HG02938 (cell line): Measurements from ENCODE around the gene FXYD7.
"Not testable (repeated sequence)": the region's sequence is repeated elsewhere in the genome, so short reads cannot be mapped to it uniquely, and the experiment has no call there.

Experiments
- ATAC-seq: cut with Tn5 transposase; IDR thresholded peaks from one replicate; pipeline ENCODE4 v1.9.1; 2021; ENCODE audit warnings: mild to moderate bottlenecking, moderate library complexity; ENCODE audit not compliant: unreplicated experiment

Gene FXYD7

DNA sequence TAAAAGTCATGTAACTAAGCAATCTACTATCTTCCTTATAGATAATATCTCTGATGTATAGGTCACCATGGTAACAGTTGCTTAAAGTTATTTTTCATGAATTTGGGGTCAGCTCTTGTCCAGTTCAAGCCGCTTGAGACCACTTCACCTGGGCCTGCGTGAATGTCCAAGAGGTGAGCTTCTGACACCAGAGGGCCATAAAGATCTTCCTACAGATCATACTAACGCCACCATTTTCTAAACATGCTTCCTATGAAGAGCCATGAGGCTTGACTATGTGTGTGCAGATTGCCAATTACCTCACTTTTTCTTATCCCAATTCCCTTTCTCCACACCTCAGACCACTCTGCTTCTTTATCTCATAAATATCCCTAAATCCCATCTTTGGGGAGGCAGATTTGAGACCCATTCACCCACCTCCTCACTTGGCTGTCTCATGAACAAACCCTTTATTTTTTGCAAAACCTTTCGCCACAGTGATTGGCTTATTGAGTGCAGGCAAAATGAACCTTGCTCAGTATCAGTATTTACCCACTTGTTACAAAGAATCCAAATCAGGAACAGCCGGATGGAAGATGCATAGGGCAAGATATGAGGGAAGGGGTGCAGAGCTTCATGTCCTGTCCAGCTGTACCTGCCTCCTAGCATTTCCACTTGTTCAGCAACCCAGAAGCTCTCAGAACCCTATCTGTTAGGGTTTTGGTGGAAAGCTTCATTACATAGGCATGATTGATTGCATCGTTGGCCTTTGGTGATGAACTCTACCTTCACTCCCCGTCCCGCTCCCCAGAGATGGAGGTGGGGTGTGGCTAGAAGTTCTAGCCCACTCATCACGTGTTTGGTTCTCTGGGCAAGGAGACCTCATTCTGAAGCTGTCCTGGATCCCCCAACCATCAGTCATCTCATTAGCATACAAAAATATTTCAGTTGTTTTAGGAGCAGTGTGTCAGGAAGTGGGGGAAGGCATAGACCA, 51.2 kb downstream of the FXYD7 start:
- no peak for ATAC-seq

DNA sequence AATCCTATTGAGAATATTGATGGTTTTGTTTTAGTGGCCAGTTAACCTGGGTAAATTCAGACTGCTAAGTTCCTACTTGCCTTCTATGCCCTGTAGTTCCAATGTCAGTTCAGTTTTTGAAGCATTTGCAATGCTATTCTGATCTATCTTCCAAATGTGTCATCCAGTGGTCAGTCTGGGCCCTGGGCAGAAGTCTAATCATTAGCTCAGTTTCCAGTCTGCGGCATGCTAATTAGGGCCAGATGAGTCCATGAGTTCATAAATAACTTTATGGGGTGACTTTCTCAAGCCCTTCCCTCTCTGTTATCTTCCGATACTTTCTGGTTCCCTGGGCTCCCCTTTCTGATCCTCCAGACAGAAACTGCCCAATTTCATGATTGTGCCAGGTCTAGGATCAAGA, 52.8 kb downstream of the FXYD7 start:
- no peak for ATAC-seq

DNA sequence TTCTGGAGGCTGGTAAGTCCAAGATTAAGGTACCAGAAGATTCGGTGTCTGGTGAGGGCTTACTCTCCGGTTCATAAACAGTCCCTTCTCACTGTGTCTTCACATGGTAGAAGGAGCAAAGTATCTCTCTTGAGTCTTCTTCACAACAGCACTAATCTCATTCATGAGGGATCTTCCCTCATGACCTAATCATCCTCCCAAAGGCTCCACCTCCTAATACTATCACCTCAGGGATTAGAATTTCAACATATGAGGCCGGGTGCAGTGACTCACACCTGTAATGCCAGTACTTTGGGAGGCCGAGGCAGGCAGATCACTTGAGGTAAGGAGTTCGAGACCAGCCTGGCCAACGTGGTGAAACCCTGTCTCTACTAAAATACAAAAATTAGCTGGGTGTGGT, 53.8 kb downstream of the FXYD7 start:
- not testable (repeated sequence) for ATAC-seq

DNA sequence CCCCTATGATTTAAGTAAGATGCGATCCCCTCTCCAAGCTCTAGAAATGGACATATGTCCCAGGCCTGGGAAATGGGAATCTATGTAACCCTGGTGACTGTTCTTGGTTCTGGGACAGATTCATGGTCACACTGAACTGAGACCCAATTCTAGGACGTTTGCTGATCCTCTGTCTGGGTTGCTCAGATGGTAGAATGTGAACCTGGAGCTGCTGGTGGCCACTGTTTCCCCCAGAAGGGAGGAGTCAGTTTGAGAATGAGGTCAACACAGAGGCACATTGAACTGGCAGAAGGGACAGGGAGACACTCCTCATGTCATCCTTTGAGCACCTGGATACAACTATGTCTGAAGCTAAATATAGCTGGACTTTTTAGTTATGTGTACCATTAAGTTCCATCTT, 56.4 kb downstream of the FXYD7 start:
- ATAC-seq, result no peak

DNA sequence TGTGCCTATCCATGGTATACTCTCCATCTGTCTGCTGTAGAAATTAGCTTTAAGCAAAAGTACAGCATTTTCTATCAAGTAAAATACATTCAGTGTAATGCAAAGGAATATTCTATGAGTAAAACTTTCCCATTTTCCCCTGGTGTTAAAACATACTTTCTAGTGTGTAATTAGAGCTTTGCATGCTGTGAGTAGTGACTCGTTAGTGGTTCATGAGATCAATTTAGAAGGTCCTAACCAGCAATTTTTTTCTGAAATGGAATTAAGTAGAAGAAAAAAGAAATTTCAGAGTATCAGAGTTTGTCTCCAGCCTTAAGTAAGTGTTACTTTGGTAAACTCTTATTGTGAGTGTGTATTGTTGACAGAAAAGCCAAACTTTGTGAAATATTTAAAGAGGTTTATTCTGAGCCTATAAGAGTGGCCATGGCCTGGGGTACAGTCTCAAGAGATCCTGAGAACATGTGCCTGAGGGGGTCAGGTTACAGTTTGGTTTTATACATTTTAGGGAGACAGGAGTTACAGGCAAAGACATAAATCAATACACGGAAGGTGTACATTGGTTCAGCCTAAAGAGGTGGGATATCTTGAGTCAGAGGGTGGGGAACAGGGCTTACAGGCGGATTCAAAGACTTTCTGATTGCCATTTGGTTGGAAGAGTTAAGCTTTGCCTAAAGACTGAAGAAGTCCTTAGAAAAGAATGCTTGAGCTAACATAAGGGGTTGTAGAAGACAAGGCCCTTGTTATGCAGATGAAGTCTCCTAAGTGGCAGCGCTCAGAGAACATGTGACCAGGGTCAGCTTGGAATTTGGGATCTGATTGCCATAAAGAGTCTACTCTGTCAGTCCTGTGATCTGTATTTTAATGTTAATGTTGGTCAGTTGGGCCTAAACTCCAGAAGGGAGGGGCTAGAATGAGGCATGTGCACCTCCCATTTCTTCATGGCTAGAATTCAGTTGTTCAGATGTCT, 60.0 kb downstream of the FXYD7 start:
- ATAC-seq, result no peak
